Measurements from ENCODE around the gene ATXN7L1.
"Not testable (repeated sequence)": the region's sequence is repeated elsewhere in the genome, so short reads cannot be mapped to it uniquely, and the experiment has no call there.

ATXN7L1 gene

GRCh38 chr7:105743351-105744090, 132.9 kb downstream of the ATXN7L1 start:
- DNase-seq (ENCODE audit: low spot score) = peak; percentile 58

GRCh38 chr7:105742787-105743186, 133.6 kb downstream of the ATXN7L1 start:
- no peak for DNase-seq (ENCODE audit: low spot score)

DNA sequence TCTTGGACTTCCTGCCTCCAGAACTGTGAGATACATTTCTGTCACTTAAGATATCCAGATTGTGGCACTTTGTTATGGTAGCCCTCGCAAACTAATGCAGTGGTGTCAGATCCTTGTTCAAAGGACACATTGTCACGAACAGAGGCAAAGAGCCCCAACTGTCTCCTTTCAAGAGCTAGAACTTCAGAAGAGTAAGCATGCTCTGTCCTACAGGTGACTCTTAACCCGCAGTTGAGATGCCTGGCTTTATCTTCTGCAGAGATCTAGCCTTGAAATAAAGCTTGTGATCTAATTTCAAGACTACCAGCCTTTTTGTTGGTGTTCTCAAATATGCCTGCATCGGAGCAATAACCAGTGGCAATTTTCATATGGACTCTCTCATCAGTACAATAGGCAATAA, 134.4 kb downstream of the ATXN7L1 start:
- no peak for DNase-seq (ENCODE audit: low spot score)

DNA sequence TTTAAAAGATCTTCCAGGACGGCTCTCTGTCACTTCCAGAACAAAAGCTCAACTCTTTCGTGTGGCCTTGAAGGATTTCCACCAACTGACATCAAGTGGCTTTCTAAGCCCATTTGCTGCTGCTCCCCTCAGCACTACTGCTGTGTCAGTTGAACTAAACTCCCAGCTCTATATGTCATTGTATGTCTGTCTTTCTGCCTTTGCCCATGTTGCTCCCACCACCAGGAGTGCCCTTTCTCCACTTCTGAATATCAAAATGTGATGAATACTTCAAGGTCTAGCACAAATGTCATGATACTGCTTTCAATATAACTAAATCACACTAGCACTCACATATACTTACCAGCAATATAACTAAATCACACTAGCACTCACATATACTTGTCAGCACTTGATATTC, 138.3 kb downstream of the ATXN7L1 start:
- no peak for DNase-seq (ENCODE audit: low spot score)

DNA sequence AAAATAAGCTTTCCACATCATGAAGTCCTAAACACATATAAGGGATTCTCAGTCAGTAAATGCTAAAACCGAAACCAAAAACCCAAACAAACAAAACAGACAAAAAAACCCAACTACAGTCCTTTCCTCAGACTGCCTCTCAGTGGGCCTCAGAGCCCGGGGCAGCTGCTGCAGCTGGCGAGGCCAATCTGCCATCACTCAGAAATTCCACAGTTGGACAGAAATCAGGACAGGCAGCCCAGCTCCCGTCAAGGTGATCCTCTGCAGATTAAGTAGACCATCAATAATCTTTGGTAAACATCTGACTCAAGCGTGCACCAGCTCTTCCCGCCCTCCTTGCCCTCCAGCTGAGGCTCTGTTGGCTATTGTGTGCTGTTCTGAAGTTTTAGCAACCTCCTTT, 142.2 kb downstream of the ATXN7L1 start:
- DNase-seq (ENCODE audit: low spot score) = no peak

DNA sequence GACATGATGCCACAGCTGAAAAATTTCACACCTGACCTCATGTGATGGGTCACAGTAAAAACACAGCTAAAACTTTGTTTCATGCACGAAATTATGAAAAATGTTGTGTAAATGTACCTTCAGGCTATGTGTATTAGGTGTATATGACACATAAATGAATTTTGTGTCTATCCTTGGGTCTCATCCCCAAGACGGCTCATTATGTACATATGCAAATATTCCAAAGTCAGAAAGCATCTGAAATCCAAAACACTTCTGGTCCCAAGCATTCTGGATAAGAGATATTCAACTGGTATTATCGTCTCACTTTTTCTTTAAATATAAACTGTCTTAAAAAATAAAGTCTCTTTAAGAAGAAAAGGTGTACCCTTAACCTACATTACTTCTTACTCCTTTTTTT, 145.4 kb downstream of the ATXN7L1 start:
- DNase-seq (ENCODE audit: low spot score) = no peak

GRCh38 chr7:105728028-105728427, 148.4 kb downstream of the ATXN7L1 start:
- no peak for DNase-seq (ENCODE audit: low spot score)

GRCh38 chr7:105724688-105725087, 151.7 kb downstream of the ATXN7L1 start:
- DNase-seq (ENCODE audit: low spot score) = no peak

DNA sequence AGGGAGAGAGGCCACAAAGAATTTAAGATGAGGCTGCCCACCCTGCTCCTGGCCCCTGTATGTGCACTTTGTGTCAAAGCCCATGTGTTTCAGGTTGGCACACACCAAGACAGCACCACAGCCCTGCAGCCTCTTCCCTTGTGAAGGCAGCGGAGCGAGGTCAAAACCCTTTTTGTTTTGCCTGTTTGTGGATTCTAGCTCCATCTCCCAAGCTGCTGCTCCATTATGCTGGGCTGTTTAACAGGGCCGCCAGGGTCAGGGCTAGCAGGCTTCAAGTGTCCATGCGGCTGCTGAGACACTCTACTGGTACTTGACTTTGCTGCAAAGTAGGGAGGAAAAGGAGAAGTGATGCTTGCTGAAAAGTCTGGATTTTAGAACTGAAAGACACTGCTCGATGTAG, 152.8 kb downstream of the ATXN7L1 start:
- peak; percentile 74 for DNase-seq (ENCODE audit: low spot score)

DNA sequence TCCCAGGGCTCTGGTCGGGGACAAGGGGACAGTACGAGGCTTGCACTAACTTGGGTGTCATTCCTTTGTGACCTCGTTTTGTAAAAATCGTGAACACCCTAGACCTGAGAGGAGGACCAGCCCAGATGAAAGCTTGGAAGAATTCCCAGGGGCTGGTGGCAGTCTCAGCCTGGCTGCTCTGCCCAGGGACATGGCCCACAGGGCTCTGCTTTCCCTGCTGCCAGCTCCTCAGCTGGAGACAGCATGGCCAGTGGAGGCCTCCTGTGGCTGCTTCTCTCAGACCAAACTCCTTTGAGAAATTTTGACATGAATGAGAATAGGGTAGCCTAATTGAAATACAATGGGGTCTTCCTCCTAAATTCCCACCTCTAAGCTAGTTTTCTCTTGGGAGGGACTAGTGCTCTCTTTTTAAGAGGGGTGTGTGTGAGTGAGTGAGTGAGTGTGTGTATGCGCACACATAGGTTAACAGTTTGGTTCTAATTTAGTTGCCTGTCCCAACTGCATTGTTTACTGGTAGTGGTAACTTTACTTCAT, 154.8 kb downstream of the ATXN7L1 start:
- DNase-seq (ENCODE audit: low spot score) = no peak

DNA sequence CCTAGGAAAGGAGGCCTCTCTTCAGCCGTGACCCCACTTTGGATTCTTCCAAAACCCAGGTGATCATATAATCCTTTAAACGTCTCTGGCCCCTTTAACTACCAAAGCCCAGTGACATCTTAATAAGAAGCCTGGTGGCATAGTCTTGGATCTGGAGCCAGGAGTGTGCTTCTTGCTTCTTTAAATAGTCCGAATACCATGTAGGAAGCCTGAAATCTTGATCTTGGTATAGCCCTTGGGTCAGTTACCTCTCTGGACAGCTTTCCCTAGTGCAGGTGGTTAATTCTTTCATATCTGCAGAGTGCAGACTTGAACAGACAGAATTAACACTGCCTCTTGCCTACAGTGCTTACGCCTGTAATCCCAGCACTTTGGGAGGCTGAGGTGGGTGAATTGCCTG, 156.5 kb downstream of the ATXN7L1 start:
- no peak for DNase-seq (ENCODE audit: low spot score)

GRCh38 chr7:105719395-105719794, 157.0 kb downstream of the ATXN7L1 start:
- no peak for DNase-seq (ENCODE audit: low spot score)

DNA sequence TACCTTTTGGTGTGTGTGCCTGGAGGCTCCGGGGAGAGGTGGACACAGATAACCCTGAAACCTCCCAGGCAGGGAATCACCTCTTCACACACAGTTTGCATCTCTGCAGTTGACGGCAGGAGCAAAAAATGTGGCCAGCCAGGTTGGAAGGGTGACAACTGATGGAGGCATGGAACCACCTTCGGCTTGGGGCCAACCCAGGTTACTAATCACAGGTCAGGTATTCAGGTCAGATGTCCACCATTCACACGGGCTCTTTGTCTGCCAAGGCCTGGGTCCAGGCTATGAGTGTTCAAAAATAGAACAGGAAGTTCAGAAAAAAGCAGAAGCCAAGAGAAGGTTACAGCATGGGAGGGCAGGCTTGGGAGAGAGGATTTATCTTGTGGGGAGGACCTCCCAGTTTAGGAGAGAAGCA, 157.9 kb downstream of the ATXN7L1 start:
- DNase-seq (ENCODE audit: low spot score) = no peak

- DNase-seq (ENCODE audit: low spot score) = no peak
These were observed 160.9 kb downstream of the ATXN7L1 start for GRCh38 chr7:105715528-105715927.

DNA sequence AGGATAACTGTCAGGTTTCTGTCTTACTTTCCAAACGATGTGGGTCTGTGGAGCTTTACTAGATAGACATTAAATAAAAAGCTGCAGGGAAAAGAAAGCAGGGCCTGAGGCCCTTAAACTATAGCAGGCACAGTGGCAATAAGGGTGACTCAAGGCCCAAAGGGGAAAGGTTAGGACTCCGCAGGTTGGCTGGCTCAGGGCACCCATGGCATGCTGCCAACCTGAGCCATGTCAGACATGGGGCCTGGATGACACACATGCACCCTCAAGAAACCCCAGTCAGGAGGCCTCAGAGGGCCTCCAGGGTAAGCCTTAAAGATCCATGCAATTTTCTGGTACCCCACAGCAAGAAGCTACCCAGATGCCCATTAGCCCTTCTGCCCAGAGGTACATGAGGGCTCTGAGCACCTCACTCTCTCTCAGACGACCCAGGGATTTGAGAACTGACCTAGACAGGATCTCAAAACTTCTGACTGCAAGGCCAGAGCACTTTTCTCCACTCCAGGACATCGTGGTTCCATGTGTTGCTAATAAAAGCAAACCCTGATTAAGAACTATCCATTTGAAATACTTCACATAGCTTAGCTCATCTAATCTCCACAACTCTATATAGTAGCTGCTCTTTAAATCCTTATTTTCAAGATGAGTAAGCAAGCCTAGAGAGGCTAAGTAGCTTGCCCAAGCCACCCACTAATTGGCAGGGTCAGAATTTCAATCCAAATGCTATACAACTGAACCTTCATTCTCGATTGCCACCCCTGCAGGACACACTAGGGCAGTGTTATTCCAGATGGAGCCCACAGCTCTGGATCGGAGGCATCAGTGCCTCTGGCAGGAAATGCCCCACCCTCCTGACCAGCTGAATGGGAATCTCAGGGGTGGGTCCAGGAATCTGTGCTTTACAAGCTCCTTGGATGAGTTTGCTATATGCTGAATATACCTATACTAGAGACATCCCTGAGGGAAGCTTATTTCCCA, 162.6 kb downstream of the ATXN7L1 start:
- DNase-seq (ENCODE audit: low spot score) = no peak

GRCh38 chr7:105712877-105713276, 163.5 kb downstream of the ATXN7L1 start:
- no peak for DNase-seq (ENCODE audit: low spot score)

GRCh38 chr7:105711726-105712402, 164.5 kb downstream of the ATXN7L1 start:
- DNase-seq (ENCODE audit: low spot score) = no peak

- not testable (repeated sequence) for DNase-seq (ENCODE audit: low spot score)
These were observed 165.7 kb downstream of the ATXN7L1 start for GRCh38 chr7:105710720-105711119.

- DNase-seq (ENCODE audit: low spot score) = no peak
These were observed 167.7 kb downstream of the ATXN7L1 start for GRCh38 chr7:105708763-105709080.

- peak; percentile 19 for DNase-seq (ENCODE audit: low spot score)
These were observed 168.2 kb downstream of the ATXN7L1 start for GRCh38 chr7:105707967-105708762.

DNA sequence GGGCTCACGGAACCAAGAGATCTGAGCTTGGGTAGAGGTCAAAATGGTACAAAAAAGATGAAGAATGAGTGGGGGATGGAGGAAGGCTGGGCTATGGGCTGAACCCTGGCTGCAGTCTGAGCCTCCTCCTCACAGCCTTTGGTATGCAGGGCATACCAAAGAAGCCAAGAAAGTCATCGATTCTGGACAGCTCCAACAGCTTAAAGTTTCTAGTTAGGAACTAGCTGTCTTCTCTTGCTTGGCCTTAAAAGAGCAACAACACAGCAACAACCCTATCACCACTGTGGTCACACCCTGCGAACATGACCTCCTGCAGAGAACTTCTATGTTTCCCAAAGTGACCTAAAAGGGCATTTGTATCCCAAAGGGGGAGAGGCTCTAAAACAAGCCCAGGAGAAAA, 169.0 kb downstream of the ATXN7L1 start:
- DNase-seq (ENCODE audit: low spot score) = no peak

GRCh38 chr7:105705427-105705826, 171.0 kb downstream of the ATXN7L1 start:
- DNase-seq (ENCODE audit: low spot score) = peak; percentile 53
